ENCODE data around the gene ANKRD18A.

The ANKRD18A gene

DNA sequence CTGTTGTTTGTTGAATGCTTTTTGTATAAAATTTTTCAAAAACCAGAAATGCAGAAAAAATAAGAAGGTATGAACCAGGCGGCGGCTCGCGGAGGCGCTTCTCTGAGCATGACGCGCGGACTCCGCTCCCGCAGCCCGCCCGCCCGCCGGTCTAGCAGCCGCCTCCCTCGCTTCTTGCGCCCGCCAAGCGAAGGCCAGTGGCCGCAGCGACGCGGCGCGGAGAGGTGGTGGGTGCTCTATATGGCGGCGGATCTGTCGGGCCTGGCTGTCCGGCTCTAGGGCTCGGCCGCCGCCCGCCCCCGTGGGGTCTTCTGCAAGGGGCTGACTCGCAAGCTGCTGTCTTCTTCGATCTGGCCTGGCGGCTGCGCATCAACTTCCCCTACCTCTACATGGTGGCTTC is 93.8 kb downstream of the ANKRD18A start:
- no peak for DNase-seq

- no peak for DNase-seq
These were observed 97.3 kb downstream of the ANKRD18A start for GRCh38 chr9:38523121-38523520.

DNA sequence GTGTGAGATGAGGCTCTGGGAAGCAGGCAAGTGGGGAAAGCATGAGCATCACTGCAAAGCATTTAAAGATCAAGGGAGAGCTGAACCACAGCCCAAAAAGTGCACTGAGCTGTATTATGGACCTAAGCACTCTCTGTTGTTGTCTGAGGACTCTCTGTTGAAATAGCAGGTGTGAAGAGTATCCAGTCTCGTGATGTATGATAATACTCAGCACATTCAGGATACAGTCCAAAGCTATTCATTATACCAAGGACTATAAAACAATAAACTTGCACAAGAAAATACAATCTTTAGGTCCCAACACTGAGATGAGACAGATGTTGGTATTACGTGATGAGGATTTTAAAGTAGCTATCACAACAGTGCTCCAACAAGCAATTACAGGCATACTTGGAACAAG is 98.6 kb downstream of the ANKRD18A start:
- no peak for DNase-seq
